GM06990 (cell line): ENCODE results near the gene LRRC37A2.
"Not testable (repeated sequence)": the region's sequence is repeated elsewhere in the genome, so short reads cannot be mapped to it uniquely, and the experiment has no call there.

Source experiments
- DNase-seq: peaks from one replicate; pipeline ENCODE4 v3.0.0-alpha.2; 2011; ENCODE audit not compliant: insufficient read length; ENCODE audit errors: extremely low read depth
- H3K27me3 ChIP-seq: replicated peaks from 2 replicates; pipeline ENCODE4 v1.6.0; 2011; ENCODE audit warnings: low read length; ENCODE audit not compliant: control insufficient read depth, insufficient read depth
- H3K36me3 ChIP-seq: 2 replicates; pipeline ENCODE4 v1.5.1; 2011; ENCODE audit warnings: low read length; ENCODE audit not compliant: control insufficient read depth, insufficient read depth
- H3K4me3 ChIP-seq: replicated peaks from 2 replicates; pipeline ENCODE4 v1.5.1; 2011; ENCODE audit warnings: low read depth, mild to moderate bottlenecking, control low read depth, low read length

LRRC37A2 gene

GRCh38 chr17:46571796-46572195 lies 59.5 kb downstream of the LRRC37A2 start:
- H3K4me3 ChIP-seq, H3K36me3 ChIP-seq, DNase-seq, H3K27me3 ChIP-seq: not testable (repeated sequence)

GRCh38 chr17:46579083-46580075 lies 67.1 kb downstream of the LRRC37A2 start, which contains the start of gene ARL17A:
ARL17A (minus strand) TSS chr17:46579691; CDS start chr17:46576322, 3,369 bp downstream.
- not testable (repeated sequence) for DNase-seq, H3K36me3 ChIP-seq, H3K27me3 ChIP-seq, H3K4me3 ChIP-seq

- not testable (repeated sequence) for H3K36me3 ChIP-seq, DNase-seq, H3K27me3 ChIP-seq, H3K4me3 ChIP-seq
These were observed 67.8 kb downstream of the LRRC37A2 start for GRCh38 chr17:46580082-46580481.

- not testable (repeated sequence) for DNase-seq, H3K36me3 ChIP-seq, H3K4me3 ChIP-seq, H3K27me3 ChIP-seq
These were observed 73.2 kb downstream of the LRRC37A2 start for GRCh38 chr17:46585444-46585843.

- DNase-seq, H3K36me3 ChIP-seq, H3K27me3 ChIP-seq, H3K4me3 ChIP-seq: not testable (repeated sequence)
These were observed 78.2 kb downstream of the LRRC37A2 start, which contains the start of gene NSF for GRCh38 chr17:46590157-46591146. NSF (plus strand) TSS chr17:46590669; CDS start chr17:46590776, 107 bp downstream.

- H3K4me3 ChIP-seq, DNase-seq, H3K36me3 ChIP-seq, H3K27me3 ChIP-seq: not testable (repeated sequence)
These were observed 79.1 kb downstream of the LRRC37A2 start for GRCh38 chr17:46591332-46591731.

- H3K4me3 ChIP-seq, H3K36me3 ChIP-seq, H3K27me3 ChIP-seq, DNase-seq: not testable (repeated sequence)
These were observed 86.2 kb downstream of the LRRC37A2 start for GRCh38 chr17:46598344-46598931.

GRCh38 chr17:46600767-46601166 lies 88.5 kb downstream of the LRRC37A2 start:
- H3K27me3 ChIP-seq, H3K4me3 ChIP-seq, H3K36me3 ChIP-seq, DNase-seq: not testable (repeated sequence)

GRCh38 chr17:46603125-46603524 lies 90.9 kb downstream of the LRRC37A2 start:
- DNase-seq, H3K27me3 ChIP-seq, H3K36me3 ChIP-seq, H3K4me3 ChIP-seq: not testable (repeated sequence)
